Fibroblast of mammary gland (primary cell): ENCODE data around the gene GRAMD4.

Source experiments
- DNase-seq: peaks from one replicate; pipeline ENCODE4 v3.0.0-alpha.2; 2010; ENCODE audit warnings: low read depth
- H3K4me3 ChIP-seq: 2 replicates; pipeline ENCODE4 v1.5.1; 2011; ENCODE audit warnings: low read depth, mild to moderate bottlenecking, low read length, moderate library complexity; ENCODE audit not compliant: control insufficient read depth
- CTCF ChIP-seq: conservative IDR thresholded peaks from 2 replicates; pipeline ENCODE4 v1.5.1; 2011; ENCODE audit warnings: low read depth, low read length, inconsistent platforms; ENCODE audit not compliant: control insufficient read depth, insufficient read depth

The GRAMD4 gene

GRCh38 chr22:46625113-46625842, 5.1 kb downstream of the GRAMD4 start:
- no peak for DNase-seq
- no peak for TF ChIP-seq CTCF
- no peak overlapping the region for H3K4me3 ChIP-seq

GRCh38 chr22:46625843-46626349, 5.7 kb downstream of the GRAMD4 start:
- TF ChIP-seq CTCF: no peak
- no peak for DNase-seq
- H3K4me3 ChIP-seq: no peak overlapping the region

- no peak for DNase-seq
- H3K4me3 ChIP-seq: no peak overlapping the region
- TF ChIP-seq CTCF: no peak
These were observed 6.2 kb downstream of the GRAMD4 start for GRCh38 chr22:46626356-46626755.

- TF ChIP-seq CTCF: no peak
- DNase-seq: no peak
- H3K4me3 ChIP-seq: no peak overlapping the region
These were observed 7.0 kb downstream of the GRAMD4 start for GRCh38 chr22:46626911-46627805.

- DNase-seq: no peak
- no peak for TF ChIP-seq CTCF
- H3K4me3 ChIP-seq: no peak overlapping the region
These were observed 7.8 kb downstream of the GRAMD4 start for GRCh38 chr22:46627806-46628482.

GRCh38 chr22:46628756-46629155, 8.6 kb downstream of the GRAMD4 start:
- no peak for TF ChIP-seq CTCF
- no peak for DNase-seq
- H3K4me3 ChIP-seq: no peak overlapping the region
